Measurements from ENCODE around the gene ZNF326.

The ZNF326 gene

GRCh38 chr1:90074970-90075391 lies 80.1 kb downstream of the ZNF326 start:
- no peak for DNase-seq (ENCODE audit: low spot score)

- DNase-seq (ENCODE audit: low spot score) = no peak
These were observed 89.1 kb downstream of the ZNF326 start for GRCh38 chr1:90083995-90084394.

Data from kidney capillary endothelial cell (primary cell).